GM23338 (cell line): ENCODE measurements around the gene NTN1. TPM values are rescaled to one million over a fixed set of nuclear protein-coding genes. Genes with fewer than 3 reads are reported as not detected.

Source experiments
- ATAC-seq: fragments of 200-7000 bp; cut with Tn5 transposase; 3 replicates; pipeline ENCODE4 v1.9.1; 2020
- DNase-seq: peaks from one replicate; pipeline ENCODE4 v3.0.0-alpha.2; 2015; ENCODE audit warnings: low spot score
- H2AFZ ChIP-seq: fragments of 200-600 bp; sonication (generic); 2 replicates; pipeline ENCODE4 v1.8.0; 2016; ENCODE audit warnings: antibody characterized with exemption, mild to moderate bottlenecking, moderate library complexity
- H3F3A ChIP-seq: fragments of 200-600 bp; sonication (generic); replicated peaks from 2 replicates; pipeline ENCODE4 v1.8.0; 2017; ENCODE audit warnings: antibody characterized with exemption, mixed run types, low read depth
- H3K27ac ChIP-seq: fragments of 200-600 bp; sonication (generic); 2 replicates; pipeline ENCODE4 v1.6.1; 2016; ENCODE audit warnings: low read depth
- H3K27me3 ChIP-seq: fragments of 200-600 bp; sonication (generic); 2 replicates; pipeline ENCODE4 v1.8.0; 2016; ENCODE audit warnings: mild to moderate bottlenecking, mixed run types, moderate library complexity; ENCODE audit not compliant: insufficient read depth
- H3K36me3 ChIP-seq: fragments of 200-600 bp; sonication (generic); 2 replicates; pipeline ENCODE4 v1.8.0; 2016; ENCODE audit warnings: mild to moderate bottlenecking; ENCODE audit not compliant: insufficient read depth
- H3K4me1 ChIP-seq: fragments of 200-600 bp; sonication (generic); 2 replicates; pipeline ENCODE4 v1.8.0; 2016; ENCODE audit warnings: mild to moderate bottlenecking, moderate library complexity; ENCODE audit not compliant: insufficient read depth
- H3K4me2 ChIP-seq: fragments of 200-600 bp; sonication (generic); 2 replicates; pipeline ENCODE4 v1.7.1; 2017; ENCODE audit warnings: mixed run types
- H3K4me3 ChIP-seq: fragments of 200-600 bp; sonication (generic); 2 replicates; pipeline ENCODE4 v1.6.1; 2016; ENCODE audit warnings: mixed run types
- H3K79me2 ChIP-seq: fragments of 200-600 bp; sonication (generic); replicated peaks from 2 replicates; pipeline ENCODE4 v1.8.0; 2017; ENCODE audit warnings: mild to moderate bottlenecking; ENCODE audit not compliant: insufficient read depth
- H3K9me2 ChIP-seq: fragments of 200-600 bp; sonication (generic); 2 replicates; pipeline ENCODE4 v1.8.0; 2017; ENCODE audit not compliant: insufficient read depth
- H4K20me1 ChIP-seq: fragments of 200-600 bp; sonication (generic); replicated peaks from 2 replicates; pipeline ENCODE4 v1.8.0; 2017; ENCODE audit warnings: mild to moderate bottlenecking; ENCODE audit not compliant: insufficient read depth
- H3K27ac Mint-ChIP-seq: 2 replicates; pipeline ENCODE4 v1.8.0; 2020; ENCODE audit warnings: inconsistent platforms, mild to moderate bottlenecking, moderate library complexity, mixed read lengths
- H3K27me3 Mint-ChIP-seq: 3 replicates; pipeline ENCODE4 v1.8.0; 2022; ENCODE audit warnings: low read depth, mild to moderate bottlenecking, moderate library complexity, mixed read lengths, inconsistent platforms; ENCODE audit not compliant: insufficient read depth, poor library complexity
- H3K36me3 Mint-ChIP-seq: 3 replicates; pipeline ENCODE4 v1.8.0; 2021; ENCODE audit warnings: low read depth, mild to moderate bottlenecking, inconsistent platforms, moderate library complexity, mixed read lengths
- H3K4me1 Mint-ChIP-seq: 3 replicates; pipeline ENCODE4 v1.8.0; 2020; ENCODE audit warnings: mild to moderate bottlenecking, inconsistent platforms, mixed read lengths
- H3K4me3 Mint-ChIP-seq: 3 replicates; pipeline ENCODE4 v1.8.0; 2021; ENCODE audit warnings: moderate library complexity, mild to moderate bottlenecking, inconsistent platforms, mixed read lengths
- H3K9me3 Mint-ChIP-seq: 3 replicates; pipeline ENCODE4 v1.8.0; 2020; ENCODE audit warnings: moderate library complexity, mild to moderate bottlenecking, inconsistent platforms, mixed read lengths
- CREB1 ChIP-seq: fragments of 250-450 bp; sonication (Bioruptor Pico); IDR thresholded peaks from 2 replicates; pipeline ENCODE4 v1.5.0; 2020; ENCODE audit warnings: low read depth, mild to moderate bottlenecking, moderate library complexity
- CTCF ChIP-seq, 2 experiments: fragments of 200-600 bp in 1 of 2; sonication (generic) in 1 of 2; conservative IDR thresholded peaks; 2 replicates each; pipeline versions ENCODE4 v1.5.1 to v1.6.1; 2016 to 2017; ENCODE audit warnings: antibody characterized with exemption in 2 of 2, low read depth in 2 of 2, mild to moderate bottlenecking in 2 of 2, moderate library complexity in 1 of 2
- ETS1 ChIP-seq: IDR thresholded peaks from 2 replicates; pipeline ENCODE4 v1.6.1; 2016; ENCODE audit warnings: antibody characterized with exemption
- EZH2phosphoT487 ChIP-seq: fragments of 200-600 bp; sonication (generic); IDR thresholded peaks from one replicate; pipeline ENCODE4 v1.8.1; 2018; ENCODE audit warnings: antibody characterized with exemption; ENCODE audit not compliant: unreplicated experiment
- JUNB ChIP-seq: IDR thresholded peaks from one replicate; pipeline ENCODE4 v1.6.1; 2016; ENCODE audit warnings: antibody characterized with exemption; ENCODE audit not compliant: unreplicated experiment
- NANOG ChIP-seq: IDR thresholded peaks from 2 replicates; pipeline ENCODE4 v1.6.1; 2016; ENCODE audit warnings: antibody characterized with exemption, borderline replicate concordance
- POLR2AphosphoS5 ChIP-seq: IDR thresholded peaks from 2 replicates; pipeline ENCODE4 v1.6.1; 2016; ENCODE audit warnings: antibody characterized with exemption, low read depth
- STAT1 ChIP-seq: IDR thresholded peaks from one replicate; pipeline ENCODE4 v1.6.1; 2016; ENCODE audit warnings: antibody characterized with exemption; ENCODE audit not compliant: unreplicated experiment
- ZNF114 ChIP-seq: fragments of 250-450 bp; sonication (Bioruptor Pico); IDR thresholded peaks from 2 replicates; pipeline ENCODE4 v1.5.0; 2020; ENCODE audit warnings: mild to moderate bottlenecking, moderate library complexity
- ZNF331 ChIP-seq: fragments of 250-450 bp; sonication (Bioruptor Pico); IDR thresholded peaks from 2 replicates; pipeline ENCODE4 v1.5.0; 2020; ENCODE audit warnings: low read depth, mild to moderate bottlenecking, moderate library complexity
- polyA plus RNA-seq: library from polyadenylated mRNA; unstranded; fragments of >200 nt; fragmentation: Nextera tagmentation; extraction: Ambion mirVana; gene quantifications from 2 replicates; pipeline ENCODE4 v1.2.1, GENCODE V29; 2016
- total RNA-seq: library from RNA; depleted of rRNA; stranded (reverse); fragments of >200 nt; shearing (Covaris generic); gene quantifications from 2 replicates; pipeline ENCODE4 v1.2.3, GENCODE V29; 2014

NTN1 gene
- total and polyA plus RNA-seq, 2 experiments from 2014 or later: 0.57 to 2.6 TPM

GRCh38 chr17:9170853-9171252, 149.5 kb downstream of the NTN1 start:
- TF ChIP-seq CTCF (conservative IDR thresholded peaks at IDR 0.05; ENCODE audit: low read depth in 2 of 2): no peak
- TF ChIP-seq ETS1: peak; percentile 71

GRCh38 chr17:9173386-9173983, 152.2 kb downstream of the NTN1 start:
- Histone ChIP-seq H3F3A (no peaks in the 10 kb centered on the region), H3K79me2 (no peaks in the 10 kb centered on the region), H3K4me3 (no peak overlapping the region), H3K27ac (no peak overlapping the region), H3K4me1 (peaks cover 14% of the 10 kb centered on the region), H4K20me1 (no peaks in the 10 kb centered on the region), H3K27me3 (no peaks in the 10 kb centered on the region), H3K9me2 (no peaks in the 10 kb centered on the region), H2AFZ (no peak overlapping the region), H3K36me3 (no peaks in the 10 kb centered on the region), H3K4me2 (no peak overlapping the region)
- peaks cover 10% of the 10 kb centered on the region for H3K27me3 Mint-ChIP-seq
- H3K4me3 Mint-ChIP-seq: no peak overlapping the region
- DNase-seq (no peak), ATAC-seq (no peak)
- H3K4me1 Mint-ChIP-seq: peaks cover 21% of the 10 kb centered on the region
- H3K9me3 Mint-ChIP-seq: peaks cover 9% of the 10 kb centered on the region; the same call in 2 of the 3 replicates
- H3K36me3 Mint-ChIP-seq: no peaks in the 10 kb centered on the region; the same call in 2 of the 3 replicates
- H3K27ac Mint-ChIP-seq: no peak overlapping the region
- TF ChIP-seq STAT1: no peak
- TF ChIP-seq CTCF (conservative IDR thresholded peaks at IDR 0.05; ENCODE audit: low read depth in 2 of 2): no peak
- TF ChIP-seq EZH2phosphoT487: no peak
- no peak for TF ChIP-seq CREB1 (CRISPR knock-in tag)
- no peak for TF ChIP-seq ZNF114
- TF ChIP-seq JUNB: no peak
- no peak for TF ChIP-seq POLR2AphosphoS5
- no peak for TF ChIP-seq ZNF331 (CRISPR knock-in tag)
- no peak for TF ChIP-seq NANOG
- no peak for TF ChIP-seq ETS1

More at GRCh38 chr17:9170853-9171252, 149.5 kb downstream of the NTN1 start:
- Histone ChIP-seq H3F3A (no peaks in the 10 kb centered on the region), H4K20me1 (no peaks in the 10 kb centered on the region), H3K27ac (peak overlapping the region; percentile 47), H3K4me2 (peak overlapping the region; percentile 21), H3K27me3 (no peaks in the 10 kb centered on the region), H2AFZ (0 out of 2 replicates have a peak overlapping the region, but pooled peaks have one; percentile 0), H3K36me3 (no peaks in the 10 kb centered on the region), H3K9me2 (no peaks in the 10 kb centered on the region), H3K4me1 (peaks cover 20% of the 10 kb centered on the region), H3K79me2 (no peaks in the 10 kb centered on the region), H3K4me3 (no peak overlapping the region)
- Mint-ChIP-seq H3K36me3 (no peaks in the 10 kb centered on the region; the same call in 2 of the 3 replicates), H3K4me1 (peaks cover 19% of the 10 kb centered on the region), H3K9me3 (peaks cover 9% of the 10 kb centered on the region; the same call in 2 of the 3 replicates), H3K27me3 (peaks cover 10% of the 10 kb centered on the region), H3K27ac (peak overlapping the region; percentile 20; the same call in 1 of the 2 replicates), H3K4me3 (no peak overlapping the region)
- ATAC-seq: peak; percentile 55
- DNase-seq: peak; percentile 75
